ENCODE data around the gene BCAS3.
"Not testable (repeated sequence)": the region's sequence is repeated elsewhere in the genome, so short reads cannot be mapped to it uniquely, and the experiment has no call there.

BCAS3 gene

DNA sequence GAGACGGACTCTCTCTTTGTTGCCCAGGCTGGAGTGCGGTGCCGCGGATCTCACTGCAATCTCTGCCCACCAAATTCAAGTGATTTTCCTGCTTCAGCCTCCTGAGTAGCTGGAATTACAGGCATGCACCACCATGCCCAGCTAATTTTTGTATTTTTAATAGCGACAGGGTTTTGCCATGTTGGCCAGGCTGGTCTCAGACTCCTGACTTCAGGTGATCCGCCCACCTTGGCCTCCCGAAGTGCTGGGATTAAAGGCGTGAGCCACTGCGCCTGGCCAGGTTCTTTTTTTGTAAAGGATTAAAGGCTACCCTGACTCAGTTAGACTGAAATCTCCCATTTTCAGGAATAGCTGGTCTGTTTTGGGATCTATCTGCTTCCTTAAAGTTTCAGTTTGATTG lies 681.9 kb downstream of the BCAS3 start:
- DNase-seq, result not testable (repeated sequence)

DNA sequence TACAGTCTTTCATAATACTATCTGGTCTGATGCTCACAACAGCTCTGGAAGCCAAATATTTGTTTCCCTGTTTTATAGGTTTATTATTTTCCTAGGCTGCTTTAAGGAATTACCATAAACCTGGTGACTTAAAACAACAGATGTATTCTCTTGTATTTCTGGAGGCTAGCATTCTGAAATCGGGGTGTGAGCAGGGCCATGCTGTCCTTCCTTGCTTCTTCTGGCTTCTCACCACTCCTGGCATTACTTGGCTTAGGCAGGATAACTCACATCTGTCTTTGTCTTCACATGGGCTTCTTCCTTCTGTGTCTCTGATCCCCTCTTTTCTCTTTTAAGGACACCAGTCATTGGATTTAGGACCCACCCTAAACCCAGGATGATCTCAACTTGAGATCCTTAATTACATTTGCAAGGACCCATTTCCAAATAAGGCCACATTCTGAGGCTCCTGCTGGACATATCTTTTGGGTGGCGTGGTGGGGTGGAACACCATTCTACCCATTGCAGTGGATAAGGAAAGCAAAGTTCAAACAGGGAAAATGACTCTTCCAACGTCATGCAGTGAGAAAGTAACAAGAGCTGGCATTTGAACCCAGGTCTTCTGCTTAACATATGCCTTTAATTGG lies 682.8 kb downstream of the BCAS3 start:
- no peak for DNase-seq

DNA sequence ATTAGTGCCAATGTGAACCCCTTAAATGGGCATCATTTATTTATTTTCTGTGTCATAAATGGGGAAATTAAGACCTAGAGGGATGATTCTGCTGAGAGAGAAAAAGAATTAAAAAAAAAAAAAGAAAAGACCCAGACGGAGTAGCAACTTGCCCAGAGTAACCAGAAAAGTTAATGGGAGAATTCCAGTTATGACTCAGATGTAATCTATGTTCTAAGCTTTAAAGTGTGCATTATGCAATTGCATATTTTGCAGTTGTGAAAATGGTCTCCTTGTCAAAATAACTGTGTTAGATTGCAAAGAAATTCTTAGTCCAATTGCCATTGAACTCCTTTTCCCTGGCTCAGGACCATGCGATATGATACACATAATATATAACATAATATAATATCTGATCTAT lies 683.4 kb downstream of the BCAS3 start:
- no peak for DNase-seq

DNA sequence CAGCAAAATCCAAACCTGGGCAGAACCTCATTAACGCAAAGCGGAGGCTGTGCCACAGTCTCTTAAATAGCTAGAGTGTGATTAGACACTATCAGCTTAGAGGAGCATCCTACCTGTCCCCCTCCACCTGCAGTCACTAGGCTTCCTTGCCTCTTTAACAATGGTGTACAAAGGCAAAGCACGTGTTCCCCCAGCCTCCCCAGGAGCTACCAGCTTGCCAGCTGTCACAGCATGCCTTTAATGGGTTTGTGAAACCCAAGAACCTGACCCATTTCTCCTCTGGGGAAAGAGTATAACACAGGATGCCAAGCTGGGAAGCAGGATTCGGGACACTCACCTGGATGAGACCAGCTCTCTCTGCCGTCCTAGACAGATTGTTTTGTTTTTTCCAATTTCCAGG lies 684.7 kb downstream of the BCAS3 start:
- DNase-seq, result no peak

DNA sequence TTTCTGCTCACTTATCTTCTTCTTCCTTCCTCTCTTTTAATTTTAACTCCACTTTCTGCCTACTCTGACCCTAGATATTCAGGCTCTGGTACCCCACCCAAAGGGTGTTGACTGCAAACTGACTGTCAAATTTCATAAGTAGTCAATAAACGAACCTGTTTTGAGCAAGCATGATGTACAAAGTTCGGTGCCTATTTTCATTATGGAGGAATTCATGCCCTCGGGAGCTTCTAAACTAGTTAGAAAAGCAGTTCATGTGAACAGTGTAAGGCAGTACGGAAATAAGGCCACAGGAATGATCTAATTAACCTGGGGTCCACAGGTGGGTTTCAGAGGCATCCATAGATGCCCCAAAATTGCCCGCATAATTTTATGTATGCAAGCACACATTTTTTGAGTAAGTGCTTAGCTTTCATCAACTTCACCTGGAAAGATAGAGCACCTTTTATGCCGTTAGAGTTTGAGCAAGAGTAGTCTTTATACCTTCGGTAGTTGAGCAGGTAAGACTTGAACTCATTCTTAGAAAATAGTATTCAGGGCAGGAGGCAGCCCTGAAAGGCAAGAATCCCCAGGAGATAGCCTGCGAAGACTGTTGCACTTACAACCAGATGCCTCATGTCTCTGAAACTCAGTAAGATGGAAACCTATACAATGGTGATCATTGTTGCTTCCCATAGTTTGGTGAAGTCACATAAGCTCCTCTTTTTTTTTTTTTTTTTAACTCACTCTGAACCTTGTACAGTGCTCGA lies 685.4 kb downstream of the BCAS3 start:
- no peak for DNase-seq

DNA sequence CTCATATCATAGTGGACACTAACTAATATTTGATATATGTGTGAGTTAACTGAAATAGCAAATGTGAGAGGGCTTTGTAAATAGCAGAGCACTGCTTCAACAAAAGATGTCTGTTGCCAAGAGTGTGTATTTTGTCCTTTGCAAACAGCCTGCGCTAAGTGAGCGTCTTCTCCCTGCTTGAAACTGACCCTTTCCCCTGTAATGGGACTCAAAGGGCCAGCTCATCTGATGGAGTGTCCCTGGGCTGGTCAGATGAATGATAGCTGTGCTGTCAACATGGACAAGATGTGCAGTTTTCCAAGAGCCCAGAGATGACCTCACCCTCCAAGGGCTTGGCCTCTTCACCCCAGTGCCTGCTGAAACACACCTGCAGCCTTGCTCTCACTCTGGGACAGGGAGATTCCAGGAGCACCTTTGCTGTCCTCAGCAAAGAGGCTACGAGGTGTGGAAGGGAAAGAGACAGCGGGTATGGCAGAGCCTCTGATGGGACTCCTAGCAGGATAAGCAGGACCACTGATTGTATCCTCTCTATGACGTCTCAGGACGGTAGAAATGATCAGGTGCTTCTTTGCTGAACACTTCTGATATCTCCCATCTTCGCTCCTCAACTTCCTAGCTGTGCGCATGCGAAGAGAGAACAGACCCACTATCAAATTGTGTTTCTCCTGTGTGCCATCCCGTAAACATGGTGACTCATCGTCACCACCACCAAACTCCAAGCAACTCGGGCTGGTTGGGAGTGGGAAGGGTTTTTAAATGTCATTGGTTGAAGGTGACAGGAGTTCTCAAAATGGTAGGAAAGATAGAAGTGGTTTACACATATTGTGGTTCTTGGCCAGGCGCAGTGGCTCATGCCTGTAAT lies 686.2 kb downstream of the BCAS3 start:
- no peak for DNase-seq

DNA sequence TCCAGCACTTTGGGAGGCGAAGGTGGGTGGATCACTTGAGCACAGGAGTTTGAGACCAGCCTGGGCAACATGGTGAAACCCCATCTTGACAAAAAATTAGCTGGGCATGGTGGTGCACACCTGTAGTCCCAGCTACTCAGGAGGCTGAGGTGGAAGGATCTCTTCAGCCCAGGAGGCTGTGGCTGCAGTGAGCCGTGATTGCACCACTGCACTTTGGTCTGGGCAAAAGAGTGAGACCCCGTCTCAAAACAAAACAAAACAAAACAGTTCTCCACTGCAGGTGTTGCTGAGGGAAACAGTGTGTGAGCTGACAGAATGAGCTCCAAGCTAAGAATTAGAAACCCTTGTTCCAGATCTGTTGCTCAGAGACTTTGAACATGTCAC lies 686.8 kb downstream of the BCAS3 start:
- DNase-seq, result no peak

DNA sequence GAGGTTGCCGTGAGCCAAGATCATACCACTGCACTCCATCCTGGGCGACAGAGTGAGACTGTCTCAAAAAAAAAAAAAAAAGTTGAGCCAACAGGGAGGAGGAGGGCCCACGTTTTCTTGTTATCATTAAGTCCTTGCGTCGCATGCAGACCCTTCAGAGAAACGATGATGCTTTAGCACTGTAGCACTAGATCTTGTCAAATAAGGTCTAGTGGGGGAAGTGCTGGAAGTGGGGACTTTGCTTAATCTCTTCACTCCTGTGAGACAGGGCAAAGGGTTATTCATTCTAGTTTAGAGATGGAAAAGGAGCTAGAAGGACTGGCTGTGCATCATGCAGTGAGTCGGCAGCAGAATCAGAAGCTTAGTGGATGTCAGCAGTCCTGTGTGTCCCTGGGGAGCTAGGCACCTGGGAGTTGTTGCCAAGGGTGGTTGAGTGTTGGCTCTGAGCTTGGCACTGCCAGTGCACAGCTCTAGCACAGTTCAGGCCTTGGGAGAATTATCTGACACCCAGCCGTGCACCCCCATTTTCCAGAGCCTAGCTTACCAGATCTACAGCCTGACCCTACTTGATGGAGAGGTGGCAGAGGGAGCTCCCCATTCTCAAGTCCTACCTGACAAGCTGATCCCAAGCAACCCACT lies 688.5 kb downstream of the BCAS3 start:
- DNase-seq, result no peak

DNA sequence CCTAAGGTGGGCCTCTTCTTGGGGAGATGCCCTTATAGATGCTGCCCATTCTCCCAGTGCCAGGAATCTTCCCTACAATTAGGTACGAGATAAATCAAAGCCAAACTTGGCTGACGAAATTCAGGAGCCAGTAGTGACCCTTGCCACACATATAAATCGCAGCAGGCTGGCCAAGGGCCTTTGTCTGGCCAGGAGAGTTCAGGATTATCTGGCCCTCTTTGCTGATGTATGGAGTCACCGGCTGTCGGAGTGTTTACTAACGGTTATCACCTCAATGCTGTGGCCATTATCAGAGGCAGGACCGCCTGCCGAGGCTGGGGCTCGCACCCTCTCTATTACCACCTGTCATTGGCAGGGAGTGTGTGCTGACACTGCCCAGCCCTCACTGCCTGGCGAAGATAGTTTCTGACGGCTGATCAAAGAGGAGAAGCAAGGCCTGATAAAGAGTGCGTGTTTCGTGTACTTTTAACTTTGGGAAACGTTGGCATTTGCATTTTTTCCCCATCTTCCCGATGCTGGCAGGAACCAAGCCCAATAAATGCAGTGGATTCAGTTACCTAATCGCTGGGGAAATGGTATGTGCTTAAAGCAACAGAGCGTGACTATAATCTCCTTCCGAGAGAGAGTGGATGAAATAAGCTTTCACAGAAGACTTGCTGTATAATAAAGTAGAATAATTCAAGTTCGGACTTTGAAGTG lies 689.2 kb downstream of the BCAS3 start:
- no peak for DNase-seq

DNA sequence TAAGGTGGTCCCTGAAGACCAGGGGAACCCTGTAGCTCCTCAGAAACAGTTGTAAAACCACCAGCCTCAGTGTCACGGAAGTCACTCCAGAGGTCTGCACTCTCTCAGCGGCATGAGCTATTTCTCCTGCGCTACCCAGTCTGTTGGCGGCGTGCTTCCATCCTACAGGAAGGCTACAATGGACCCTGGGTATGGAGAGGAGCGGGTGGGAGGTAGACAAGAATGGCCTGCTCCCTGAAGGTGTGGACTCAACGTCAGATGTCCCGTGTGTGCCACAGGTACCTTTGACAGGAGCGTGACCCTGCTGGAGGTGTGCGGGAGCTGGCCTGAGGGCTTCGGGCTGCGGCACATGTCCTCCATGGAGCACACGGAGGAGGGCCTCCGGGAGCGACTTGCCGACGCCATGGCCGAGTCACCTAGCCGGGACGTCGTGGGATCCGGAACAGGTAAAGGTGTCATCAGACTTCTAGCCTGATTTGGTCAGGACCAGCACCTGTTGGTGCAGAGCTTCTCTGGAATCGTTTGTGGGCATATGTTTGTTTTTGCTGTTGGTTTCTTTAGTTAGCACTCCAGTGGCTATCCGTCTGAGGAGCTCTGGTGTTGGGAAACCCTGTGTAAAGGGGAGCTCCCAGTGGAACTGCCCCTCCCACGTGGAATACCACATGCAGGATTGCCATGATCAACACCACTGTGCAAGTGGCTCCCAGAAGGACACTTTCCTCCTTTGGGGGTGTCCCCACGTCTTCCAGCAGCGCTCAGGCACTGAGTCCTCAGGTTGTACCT lies 690.6 kb downstream of the BCAS3 start:
- no peak for DNase-seq

DNA sequence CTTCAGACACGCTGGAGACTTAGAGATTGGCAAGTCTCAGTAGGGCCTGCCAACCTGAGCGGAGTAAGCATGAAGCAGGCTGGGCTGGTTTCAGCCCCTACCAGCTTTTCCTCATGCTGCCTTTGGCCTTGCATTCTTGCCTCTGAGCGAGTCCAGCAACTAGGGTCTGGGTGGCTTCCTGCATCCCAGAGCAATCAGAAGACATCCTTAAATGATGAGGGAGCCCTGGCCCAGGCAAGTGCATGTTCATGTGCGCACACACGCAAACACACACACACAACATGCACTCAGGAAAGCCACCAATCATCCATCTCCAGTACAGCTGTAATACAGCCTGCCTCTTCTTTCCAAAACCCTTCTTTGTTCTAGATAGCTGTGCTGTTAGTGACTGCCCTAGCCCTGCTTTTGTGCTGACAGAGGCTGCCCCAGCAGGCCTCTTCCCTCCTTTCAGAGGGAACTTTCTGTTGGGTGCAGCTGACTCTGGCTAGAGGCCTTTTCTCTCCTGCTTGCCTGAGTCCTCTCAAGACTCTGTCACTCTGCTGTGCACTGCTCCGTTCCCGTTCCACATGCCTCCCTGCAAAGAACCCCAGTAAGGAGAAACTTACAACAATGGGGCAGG lies 691.3 kb downstream of the BCAS3 start:
- no peak for DNase-seq

DNA sequence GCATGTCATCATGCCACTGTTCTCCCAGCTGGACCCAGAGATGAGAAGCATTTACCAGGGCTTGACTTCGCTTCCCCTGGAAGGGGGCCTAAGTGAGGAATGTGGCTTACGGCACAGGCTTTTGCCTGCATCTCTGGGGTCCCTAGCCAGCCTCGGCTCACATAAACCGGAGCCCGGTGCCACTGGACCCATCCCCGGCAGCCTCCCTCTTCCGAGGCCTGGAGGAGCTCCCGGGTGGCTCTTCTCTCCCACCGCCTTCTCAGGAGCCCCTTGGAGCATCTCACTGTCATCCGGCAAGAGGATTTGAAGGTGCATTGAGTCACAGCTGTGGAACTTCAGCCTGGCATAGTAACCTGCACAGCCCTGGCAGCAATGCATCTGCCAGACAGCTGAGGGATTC lies 692.1 kb downstream of the BCAS3 start:
- no peak for DNase-seq

DNA sequence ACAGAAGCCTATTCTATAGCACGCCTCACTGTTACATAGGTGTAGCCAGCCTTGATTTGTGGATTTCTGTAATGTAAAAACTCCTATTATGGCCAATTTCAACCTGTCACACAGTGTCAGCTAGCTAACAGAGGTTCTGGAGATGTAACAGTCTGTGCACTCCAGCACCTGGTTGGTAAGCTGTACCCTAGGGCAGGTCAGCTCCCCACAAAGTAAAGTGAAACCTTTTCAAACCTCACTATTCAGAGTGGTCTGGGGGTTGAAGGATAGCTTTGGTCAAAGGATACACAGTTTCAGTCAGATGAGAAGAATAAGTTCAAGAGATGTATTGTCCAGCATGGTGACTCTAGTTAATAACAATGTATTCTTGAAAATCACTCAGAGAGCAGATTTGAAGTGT lies 693.5 kb downstream of the BCAS3 start:
- no peak for DNase-seq

DNA sequence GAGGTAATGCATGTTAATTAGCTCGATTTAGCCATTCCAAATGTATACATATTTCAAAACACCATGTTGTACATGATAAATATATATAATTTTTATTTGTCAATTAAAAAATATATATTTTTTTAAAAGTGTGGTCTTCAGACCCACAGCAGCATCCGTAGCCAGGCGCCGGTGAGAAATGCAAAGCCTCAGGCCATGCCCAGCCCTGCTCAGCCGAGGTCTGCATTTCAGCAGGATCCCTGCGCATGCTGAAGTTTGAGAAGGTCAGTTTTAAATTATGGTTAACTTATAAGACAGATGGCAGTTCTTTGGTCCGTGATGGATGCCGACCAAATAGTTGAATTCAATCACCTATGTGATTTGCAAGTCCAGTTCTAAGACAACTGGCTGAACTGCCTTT lies 694.0 kb downstream of the BCAS3 start:
- no peak for DNase-seq

DNA sequence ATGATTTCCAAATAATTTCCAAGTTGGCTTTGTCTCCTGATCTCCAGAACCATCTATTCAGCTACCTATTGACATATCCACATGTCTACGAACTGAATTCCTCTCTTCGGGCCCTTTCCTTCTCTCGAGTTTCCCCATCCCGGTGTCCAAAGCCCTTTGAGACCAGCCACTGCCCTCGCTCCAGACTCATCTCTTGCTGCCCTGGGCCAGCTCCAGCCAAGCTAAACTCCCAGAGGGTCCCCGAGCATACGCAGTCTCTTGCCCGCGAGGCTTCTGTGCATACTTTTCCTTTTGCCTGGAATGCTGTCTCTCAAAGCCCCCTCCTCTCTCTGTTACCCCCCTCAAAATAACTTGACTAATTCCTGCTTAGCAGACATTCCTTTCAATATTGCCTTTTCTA lies 694.8 kb downstream of the BCAS3 start:
- DNase-seq, result no peak

DNA sequence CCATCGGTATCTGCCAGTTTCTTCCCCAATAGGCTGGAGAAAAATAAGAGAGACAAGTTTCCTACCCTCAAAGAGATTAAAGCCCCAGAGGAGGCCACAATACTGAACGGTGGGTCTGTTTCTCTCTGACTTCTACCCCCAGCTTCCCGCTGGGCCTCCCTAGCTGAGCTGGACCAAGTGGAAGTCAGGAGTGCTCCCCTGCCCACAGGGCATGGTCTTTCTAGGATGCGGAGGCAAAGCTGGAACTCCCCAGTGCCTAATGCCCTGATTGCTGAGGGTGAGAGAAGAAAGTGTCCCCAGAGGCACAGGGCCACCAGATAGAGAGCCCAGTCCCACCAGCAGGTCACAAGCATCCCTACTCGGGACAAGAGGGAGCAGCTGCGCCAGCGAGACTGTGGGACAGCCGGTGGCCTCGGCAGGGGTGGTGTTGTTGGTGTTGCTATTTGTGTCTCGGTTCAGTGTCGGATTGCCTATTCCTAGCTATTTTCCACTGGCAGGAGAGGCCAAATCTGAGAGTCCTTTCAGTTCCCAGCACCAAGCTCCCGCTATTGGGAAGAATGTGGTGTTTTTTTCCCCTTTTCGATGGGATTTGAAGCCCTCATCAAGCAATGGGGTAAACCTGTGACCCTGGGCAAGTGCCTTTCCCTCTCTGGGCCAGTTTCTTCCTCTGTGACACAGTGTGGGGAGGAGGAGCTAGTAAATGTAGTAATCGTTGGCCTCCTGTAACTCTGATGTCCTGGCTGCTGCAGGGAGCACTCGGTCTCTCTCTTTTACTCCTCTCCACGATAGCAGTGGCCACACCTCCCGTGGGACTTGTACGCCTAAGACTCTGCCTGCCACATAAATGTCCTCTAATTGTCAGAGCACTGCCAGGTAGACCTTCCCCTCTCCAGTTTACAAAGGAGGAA lies 699.5 kb downstream of the BCAS3 start:
- DNase-seq, result no peak

DNA sequence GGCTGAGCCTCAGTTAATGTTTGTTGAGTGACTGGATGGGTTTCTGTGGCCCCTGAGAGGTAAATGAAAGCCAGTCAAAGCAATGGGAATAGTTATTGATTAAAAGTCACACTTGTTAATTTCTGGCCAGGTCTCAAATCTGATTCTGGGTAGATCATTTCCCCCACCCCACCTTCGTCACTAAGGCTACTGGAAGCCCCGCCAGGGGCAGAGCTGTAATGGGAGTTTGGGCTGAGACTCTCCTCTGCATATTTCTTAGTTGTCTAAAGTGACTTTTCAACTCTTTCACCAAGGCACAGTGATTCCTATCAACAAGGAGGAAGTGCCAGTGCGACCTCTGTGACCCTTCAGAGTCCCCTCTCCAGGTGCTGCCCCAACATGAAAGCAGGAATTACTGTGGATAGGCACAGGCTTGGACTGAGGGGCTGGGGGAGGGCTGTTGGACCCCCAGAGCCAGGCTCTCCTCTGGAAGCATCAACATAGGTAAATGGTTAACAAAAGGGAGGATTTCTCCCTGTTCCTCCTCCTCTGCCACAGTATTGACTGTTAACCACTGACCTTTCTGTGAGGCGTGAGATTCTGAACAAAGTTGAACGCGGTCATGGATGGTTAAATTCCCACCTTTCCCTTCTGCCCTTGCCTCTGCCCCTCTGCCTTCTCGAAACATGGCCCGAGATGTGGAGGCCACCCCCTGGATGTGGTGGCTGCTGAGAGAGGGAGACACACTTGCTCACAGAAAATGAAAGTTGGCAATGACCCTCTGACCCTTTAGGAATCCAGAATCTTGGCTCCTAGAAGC lies 701.2 kb downstream of the BCAS3 start:
- no peak for DNase-seq

DNA sequence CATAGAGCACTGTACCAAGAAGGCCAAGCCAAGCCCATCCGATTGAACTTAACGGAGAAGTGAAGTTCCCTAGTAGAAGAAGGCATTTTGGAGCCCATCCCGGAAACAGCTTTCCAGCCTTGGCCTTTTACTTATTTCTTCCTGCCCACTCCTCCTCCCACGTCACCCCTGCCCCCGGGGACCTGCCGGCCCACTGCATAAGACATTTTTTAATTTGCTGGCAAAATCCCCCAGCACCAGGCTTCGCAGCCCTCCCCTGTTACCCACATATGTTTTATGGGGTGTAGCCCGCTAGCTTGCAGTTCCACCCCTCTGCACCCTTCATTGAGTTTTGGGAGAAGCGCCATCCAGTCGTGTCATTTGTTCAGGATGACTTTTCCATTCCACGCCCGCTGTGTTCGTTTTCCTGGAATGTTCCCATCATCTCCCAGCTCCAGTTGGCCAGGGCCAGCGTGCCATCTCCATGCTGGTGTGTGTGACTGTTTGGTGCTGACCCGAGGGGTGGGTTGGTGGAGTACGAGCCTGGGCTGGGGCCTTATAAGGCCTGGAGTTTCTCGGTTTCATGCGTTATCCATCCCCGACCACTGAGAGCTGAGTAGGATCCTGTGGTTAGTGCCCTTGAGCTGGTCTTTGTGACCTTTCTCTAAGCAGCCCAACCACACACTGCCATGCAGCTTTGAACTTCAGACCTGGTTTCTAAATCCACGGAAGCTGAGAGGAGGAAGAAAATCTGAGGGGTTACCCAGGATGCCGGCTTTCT lies 702.0 kb downstream of the BCAS3 start:
- no peak for DNase-seq
